Activated T-cell treated with anti-CD3 and anti-CD28 coated beads for 48 hours (primary cell): ENCODE measurements around the gene MAP3K7.

Experiments used
- DNase-seq: peaks from one replicate; pipeline ENCODE4 v3.0.0-alpha.2; 2020; ENCODE audit warnings: low read depth

Gene MAP3K7

DNA sequence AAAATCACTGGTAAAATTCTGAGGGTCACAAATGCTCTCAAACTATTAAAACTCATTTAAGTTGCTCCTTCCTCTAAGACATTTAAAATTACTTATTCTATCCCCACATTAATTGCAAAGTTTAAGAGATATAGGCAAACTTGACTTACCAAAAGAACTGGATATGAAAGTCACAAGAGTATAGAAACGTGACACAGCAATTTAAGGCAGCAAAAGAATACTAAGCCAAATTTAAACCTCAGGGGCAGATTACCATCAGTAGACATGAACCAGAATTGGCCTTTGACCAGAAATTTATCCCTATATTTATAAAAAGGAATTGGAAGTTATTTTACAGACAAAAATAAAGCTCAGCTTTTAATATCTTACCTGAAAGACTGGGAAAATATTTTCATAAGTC is 56.0 kb downstream of the MAP3K7 start:
- DNase-seq: no peak

DNA sequence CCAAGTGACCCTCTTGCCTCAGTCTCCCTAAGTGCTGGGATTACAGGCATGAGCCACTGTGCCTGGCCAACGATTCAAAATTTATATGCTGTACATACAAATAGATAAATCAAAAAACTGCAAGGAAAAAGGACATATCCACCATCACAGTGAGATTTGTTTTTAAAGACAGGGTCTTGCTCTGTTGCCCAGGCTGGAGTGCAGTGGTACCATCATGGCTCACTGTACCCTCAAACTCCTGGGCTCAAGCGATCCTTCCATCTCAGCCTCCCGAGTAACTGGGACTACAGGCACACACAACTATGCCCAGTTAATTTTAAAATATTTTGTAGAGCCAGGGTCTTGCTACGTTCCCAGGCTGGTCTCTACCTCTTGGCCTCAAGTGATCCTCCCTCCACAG is 61.5 kb downstream of the MAP3K7 start:
- no peak for DNase-seq

DNA sequence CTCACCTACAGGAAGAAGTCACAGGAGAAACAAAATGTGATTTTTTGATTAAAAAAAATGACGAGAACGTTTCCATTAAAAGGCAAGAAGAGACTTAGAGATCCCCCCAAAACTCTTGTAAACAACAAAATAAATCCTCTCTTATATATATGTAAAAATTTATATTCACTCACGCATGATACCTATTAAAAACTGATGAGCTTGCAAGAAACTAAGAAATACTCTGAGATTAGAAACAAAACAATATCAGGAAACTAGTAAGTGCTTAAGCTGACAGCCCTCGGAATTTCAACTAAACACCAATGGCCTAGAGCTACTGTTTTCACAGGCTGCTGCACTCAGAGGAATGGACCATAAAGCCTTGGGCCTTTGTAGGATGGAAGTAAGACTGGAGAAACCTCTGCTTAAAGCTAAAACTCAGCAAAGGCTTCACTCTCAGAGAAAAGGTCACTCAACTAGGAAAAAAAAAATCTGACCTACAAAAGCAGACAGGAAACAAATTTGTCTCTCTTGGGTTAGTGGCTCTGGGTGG is 63.0 kb downstream of the MAP3K7 start:
- DNase-seq: no peak

DNA sequence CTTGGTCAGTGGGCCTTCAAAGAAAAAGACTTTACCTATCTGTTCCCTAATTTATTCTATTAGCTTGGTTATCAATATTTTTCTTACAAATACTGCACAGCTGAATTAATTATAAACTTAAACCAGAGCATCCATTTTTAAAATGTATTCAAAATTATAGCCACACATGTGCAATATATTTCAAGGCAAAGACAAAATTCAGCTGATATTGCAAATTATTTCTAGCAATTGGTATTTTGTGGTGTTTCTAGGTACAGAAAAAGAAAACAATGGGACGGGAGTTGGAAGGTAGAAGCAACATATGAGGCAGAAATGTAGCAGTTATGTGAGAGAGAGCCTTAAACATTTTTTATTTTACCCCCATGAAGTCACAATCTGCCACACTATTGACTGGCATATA is 64.9 kb downstream of the MAP3K7 start:
- no peak for DNase-seq

- DNase-seq: no peak
Observed at GRCh38 chr6:90516074-90516660, 70.7 kb downstream of the MAP3K7 start.

DNA sequence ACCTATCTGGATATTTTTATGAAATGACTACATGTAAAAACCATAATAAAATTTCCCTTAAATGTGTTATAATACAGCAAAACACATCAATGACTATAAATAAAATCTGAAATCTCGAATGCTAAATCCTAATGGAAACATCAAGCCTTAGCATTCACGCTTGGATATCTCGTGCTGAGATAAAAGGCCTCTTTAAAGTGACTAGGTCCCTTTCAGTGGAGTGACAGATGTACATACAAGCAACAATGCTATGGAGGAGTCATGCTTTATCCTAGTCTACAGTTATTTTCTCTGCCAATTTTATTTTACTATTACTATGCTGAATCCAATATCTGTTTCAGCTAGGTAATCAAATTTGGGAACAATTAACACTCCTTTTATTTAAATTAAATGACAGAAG is 72.4 kb downstream of the MAP3K7 start:
- no peak for DNase-seq

- DNase-seq: no peak
Observed at GRCh38 chr6:90508753-90509152, 78.1 kb downstream of the MAP3K7 start.

DNA sequence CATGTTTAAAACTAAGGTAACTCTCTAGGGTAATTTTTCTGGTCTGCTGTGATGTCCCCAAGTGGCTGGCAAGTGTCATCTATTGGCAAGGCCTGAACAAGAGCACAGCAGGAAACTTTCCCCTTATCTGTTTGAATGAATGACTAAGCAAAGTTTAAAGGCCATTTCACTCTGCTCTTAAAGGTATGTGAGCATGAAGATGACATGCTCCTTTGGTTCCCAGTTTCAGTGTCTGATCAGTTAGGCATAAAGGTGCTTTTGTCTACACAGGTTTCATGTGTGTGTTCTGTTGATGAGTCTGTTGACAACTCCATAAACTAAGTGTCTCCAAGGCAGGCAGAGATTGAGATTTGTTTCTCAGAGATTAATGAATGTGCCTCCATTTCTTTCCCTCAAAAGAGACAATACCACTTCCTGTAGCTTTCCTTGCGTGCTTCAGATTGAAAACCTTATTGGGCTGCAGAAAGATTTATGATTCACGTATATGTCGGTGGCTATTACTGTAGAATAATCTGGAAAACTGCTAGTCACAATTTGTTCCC is 83.9 kb downstream of the MAP3K7 start:
- DNase-seq: no peak

DNA sequence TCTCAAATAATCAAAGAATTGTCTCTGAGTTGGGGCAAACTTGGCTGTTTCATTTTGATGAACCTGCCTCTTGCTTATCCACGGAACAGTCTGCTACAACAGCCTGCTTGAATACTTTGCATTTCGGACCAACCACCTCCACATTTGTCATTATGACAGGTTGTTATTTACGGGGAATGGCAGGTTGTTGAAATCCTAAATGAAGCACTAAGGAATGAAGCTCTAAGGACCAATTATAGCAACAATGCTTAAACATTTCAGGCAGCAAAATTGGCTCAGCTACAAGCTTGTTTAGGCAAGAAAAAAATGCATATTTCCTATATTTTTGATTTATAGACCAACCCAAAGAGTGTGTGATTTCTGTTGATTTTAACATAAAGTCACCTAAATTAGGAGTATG is 84.5 kb downstream of the MAP3K7 start:
- no peak for DNase-seq

DNA sequence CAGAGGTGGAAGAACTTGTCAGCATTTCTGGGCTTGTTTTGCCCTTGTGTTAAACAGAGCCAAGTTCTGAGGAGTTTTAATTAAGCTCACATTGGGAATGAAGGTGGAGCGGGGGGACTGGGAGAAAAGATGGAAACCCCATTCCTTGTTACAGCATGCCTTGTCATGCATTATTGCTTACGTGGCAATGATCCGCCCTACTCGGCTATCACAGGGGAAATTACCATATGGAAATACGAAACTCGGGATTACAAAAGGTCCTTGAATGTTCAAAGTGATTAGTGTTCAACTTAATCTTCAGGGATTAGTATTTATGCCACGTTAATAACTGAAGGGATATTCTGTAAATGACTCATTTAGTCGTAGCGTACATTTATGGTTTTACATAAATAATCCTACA is 86.4 kb downstream of the MAP3K7 start:
- DNase-seq: no peak

DNA sequence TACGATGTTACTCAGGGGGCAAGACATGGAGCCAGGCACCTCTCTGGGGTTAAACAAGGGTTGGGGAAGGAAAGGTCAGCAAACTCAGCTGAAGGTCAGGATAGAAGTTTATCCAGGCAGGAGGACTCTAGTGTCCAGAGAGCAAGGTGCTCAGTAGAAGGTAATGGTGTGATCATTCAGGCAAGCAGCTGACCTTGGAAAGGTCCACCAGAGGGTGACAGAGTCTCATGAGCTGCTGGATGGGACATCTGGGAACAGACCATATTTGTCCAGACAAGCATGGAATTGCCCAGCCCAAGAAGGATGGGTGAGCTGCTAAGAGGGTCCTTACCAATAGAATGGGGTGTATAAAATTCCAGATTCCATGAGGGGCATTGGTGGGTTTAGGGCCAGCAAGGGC is 89.5 kb downstream of the MAP3K7 start:
- no peak for DNase-seq

DNA sequence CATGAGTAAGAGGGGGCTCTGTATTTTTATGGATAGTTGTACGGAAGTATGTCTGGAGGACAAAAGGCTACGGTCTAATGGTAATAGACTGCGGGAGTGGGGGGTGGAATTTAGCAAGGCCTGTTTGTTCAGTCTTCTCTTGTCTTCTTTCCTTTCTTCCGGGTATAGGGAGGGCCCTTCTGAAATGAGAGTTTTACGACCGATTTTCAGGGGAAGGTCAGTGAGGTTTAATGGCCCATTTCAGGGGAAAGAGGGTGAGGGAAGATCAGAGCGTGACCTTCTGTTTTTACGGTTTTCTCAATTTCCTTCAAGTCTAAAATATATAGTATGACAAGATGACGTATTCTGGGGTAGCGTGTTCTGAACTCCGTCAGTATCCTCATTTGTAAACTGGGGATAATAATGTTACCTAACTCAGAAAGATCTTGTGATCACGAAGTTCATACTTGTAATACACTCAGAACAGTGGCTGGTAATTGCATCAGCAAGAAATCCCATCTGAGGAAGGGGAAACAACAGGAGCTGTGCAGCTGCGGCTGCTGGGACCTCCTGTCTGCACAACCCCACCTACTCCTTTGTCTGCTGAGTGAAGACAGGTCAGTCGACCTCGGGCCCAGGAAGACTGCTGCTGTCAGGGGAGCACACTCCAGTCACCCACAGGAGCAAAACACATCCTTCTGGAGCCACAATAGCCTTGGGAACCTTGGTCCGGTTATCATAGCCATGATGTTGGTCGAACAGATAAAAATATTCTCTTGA is 90.4 kb downstream of the MAP3K7 start:
- no peak for DNase-seq

GRCh38 chr6:90495216-90495817 is 91.6 kb downstream of the MAP3K7 start:
- DNase-seq: no peak

DNA sequence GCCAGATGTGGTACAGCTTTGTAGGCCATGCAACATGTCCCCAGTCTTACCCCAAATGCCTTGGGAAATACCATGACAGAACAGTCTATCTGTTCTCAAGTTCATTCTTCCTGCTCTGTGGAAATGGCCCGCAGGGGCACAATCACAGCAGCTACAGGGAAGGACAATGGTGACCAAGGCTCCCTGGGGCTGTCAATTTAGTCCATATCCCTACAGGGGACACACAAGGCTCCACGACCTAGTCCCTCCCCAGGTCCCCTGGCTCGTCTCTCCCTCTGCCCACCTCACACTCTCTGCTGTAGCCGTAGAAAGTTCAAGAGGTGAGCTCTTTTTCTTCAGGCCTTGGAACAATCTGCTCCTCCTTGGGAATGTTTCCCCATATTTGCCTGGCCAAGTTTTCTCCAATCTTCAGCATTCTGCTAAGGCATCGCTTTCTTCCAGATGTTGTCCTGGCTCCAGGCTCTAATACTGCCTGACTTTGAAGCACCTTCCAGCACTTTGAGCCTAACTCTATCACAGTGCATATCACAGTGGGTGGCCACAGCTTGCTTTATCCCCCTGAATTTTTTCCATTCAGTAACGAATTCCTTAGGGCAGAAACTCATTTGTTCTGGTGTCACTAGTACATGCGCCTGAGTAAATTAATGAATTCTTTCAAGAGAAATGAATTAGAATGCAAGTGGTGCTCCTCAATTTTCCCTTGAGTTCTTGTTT is 92.6 kb downstream of the MAP3K7 start:
- DNase-seq: no peak

DNA sequence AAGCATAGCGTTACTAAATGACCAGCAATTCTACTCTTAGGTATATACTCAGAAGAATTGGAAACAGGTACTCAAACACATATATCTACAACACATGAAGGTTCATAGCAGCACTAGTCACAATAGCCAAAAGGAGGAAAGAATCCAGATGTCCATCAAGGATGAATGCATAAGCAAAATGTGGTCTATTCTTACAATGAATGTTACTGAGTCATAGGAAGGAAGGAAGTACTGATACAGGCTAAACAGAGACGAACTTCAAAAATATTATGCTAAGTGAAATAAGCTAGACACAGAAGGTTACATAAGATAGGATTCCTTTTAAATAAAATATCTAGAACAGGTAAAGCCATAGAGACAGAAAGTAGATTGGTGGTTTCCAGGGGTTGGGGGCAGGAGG is 93.5 kb downstream of the MAP3K7 start:
- no peak for DNase-seq

GRCh38 chr6:90492798-90493197 is 94.1 kb downstream of the MAP3K7 start:
- no peak for DNase-seq

DNA sequence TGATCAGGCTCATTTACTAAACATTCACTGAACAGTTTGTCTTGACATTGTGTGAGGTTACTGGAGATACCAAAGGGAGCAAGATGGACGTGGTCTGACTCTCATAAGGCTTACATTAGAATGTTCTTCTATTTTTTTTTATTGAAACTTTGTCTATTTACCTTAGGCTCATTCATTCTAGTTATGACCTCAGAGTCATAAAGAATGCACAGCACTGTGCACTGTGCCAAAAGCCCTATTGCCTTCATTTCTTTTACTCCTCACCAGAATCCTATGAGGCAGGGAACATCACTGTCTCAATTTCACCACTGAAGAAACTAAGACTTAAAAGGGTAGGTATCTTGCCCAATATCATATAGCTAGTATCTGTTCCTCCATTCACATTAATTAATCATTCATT is 94.5 kb downstream of the MAP3K7 start:
- DNase-seq: no peak

DNA sequence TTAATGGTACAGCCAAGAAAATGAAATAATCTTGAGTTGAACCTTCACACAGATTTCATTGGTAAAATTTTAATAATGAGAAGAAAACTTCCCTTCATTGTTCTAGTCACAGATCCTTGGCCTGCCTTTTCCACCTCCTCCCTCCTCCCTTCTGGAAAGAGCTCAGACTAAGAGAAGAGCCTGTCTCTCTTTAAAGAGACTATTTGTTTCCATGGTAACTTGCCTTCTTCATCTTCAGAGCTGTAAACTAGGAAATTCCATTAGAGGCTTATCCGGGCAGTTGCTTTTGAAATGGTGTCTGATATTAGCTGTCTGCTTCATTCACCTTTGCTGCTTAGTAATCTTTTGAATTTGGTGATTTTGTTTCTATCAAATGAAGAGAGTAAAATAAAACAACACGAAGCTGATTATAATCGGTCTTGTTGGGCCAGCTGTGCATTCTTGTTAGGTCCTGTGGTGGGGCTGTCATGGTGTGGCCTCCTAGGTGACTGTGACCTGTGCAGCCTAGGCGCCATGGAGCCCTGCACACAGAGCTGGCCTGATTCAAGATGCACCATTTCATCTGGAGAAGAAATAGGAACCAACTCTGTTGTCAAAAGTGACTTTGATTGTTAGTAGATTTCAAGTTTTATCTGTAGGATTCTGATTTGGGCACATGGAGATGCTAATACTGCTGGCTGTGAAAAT is 96.7 kb downstream of the MAP3K7 start:
- no peak for DNase-seq

- no peak for DNase-seq
Observed at GRCh38 chr6:90488816-90489215, 98.1 kb downstream of the MAP3K7 start.

DNA sequence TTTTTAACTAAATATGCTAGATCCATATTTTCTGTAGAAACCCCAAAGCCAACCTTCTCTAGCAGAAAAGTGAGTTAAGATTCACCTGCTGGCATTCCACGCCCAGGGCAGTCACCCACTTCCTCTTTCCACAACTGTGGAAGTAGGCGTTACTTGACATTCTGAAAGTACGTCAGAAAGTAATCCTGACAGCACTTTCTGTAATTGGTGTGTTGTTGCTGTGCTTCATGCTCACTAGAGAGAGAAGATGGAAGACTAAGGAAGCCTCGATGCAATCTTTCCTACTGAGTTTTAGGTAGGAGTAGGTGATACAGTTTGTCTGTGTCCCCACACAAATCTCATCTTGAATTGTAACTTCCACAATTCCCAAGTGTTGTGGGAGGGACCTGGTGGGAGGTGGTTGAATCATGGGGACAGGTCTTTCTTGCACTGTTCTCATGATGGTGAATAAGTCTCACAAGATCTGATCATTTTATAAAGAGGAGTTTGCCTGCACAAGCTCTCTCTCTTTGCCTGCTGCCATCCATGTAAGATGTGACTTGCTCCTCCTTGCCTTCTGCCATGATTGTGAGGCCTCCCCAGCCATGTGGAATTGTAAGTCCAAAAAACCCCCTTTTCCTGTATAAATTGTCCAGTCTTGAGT is 101.1 kb downstream of the MAP3K7 start:
- DNase-seq: no peak

GRCh38 chr6:90484903-90485302 is 102.0 kb downstream of the MAP3K7 start:
- DNase-seq: no peak
